Measurements from ENCODE around the gene LRRC28. TPM values are rescaled to one million over a fixed set of nuclear protein-coding genes. Genes with fewer than 3 reads are reported as not detected.

The LRRC28 gene
- total and polyA plus RNA-seq, 9 of the 15 experiments (the other 6 are each of a cell fraction or from before 2014, with no cell fraction given) = 5.5 to 17.4 (median 7.9) TPM

- TF ChIP-seq RERE (CRISPR knock-in tag; IDR thresholded peaks at IDR 0.05; ENCODE audit: borderline replicate concordance) = no peak
- peak; percentile 76 to 89 (median 87) for TF ChIP-seq CTCF (IDR thresholded peaks at IDR 0.05 in 2 of 3, conservative IDR thresholded peaks at IDR 0.05 in 1 of 3; ENCODE audit: insufficient read depth in 2 of 3, low read depth in 1 of 3, low read length in 3 of 3)
- TF ChIP-seq ZNF639 (CRISPR knock-in tag; conservative IDR thresholded peaks at IDR 0.05 in 1 of 2, IDR thresholded peaks at IDR 0.05 in 1 of 2) = no peak
- no peak for TF ChIP-seq ETV6 (IDR thresholded peaks at IDR 0.05; ENCODE audit: borderline replicate concordance in 1 of 2, low read depth in 2 of 2, low read length in 1 of 2)
- TF ChIP-seq ETV6 (CRISPR knock-in tag; IDR thresholded peaks at IDR 0.05; ENCODE audit: borderline replicate concordance) = no peak
- no peak for TF ChIP-seq POLR3A (IDR thresholded peaks at IDR 0.05; ENCODE audit: borderline replicate concordance, extremely low read depth, insufficient read depth, insufficient read length)
- no peak for TF ChIP-seq NCOA2 (IDR thresholded peaks at IDR 0.05; ENCODE audit: partially characterized antibody in 2 of 2)
- TF ChIP-seq ZNF140 (CRISPR knock-in tag; IDR thresholded peaks at IDR 0.05) = no peak
- no peak for TF ChIP-seq DACH1 (IDR thresholded peaks at IDR 0.05; ENCODE audit: partially characterized antibody)
- no peak for TF ChIP-seq MYNN (IDR thresholded peaks at IDR 0.05)
- TF ChIP-seq MYNN (CRISPR knock-in tag; IDR thresholded peaks at IDR 0.05) = no peak
- TF ChIP-seq DEAF1 (CRISPR knock-in tag; IDR thresholded peaks at IDR 0.05) = 0 out of 2 replicates have a peak, but pooled peaks have one; percentile 32
- peak; percentile 69 for TF ChIP-seq SMC3 (conservative IDR thresholded peaks at IDR 0.05; ENCODE audit: insufficient read depth, low read depth, low read length)
- TF ChIP-seq GABPB1 (CRISPR knock-in tag; IDR thresholded peaks at IDR 0.05) = no peak
- TF ChIP-seq EP400 (IDR thresholded peaks at IDR 0.05) = no peak
- no peak for TF ChIP-seq ZNF76 (CRISPR knock-in tag; IDR thresholded peaks at IDR 0.05; ENCODE audit: borderline replicate concordance)
Observed at GRCh38 chr15:99213187-99213811, 38.0 kb upstream of the LRRC28 start (continued).

Data from K562 (cell line).